Activated T-cell treated with anti-CD3 and anti-CD28 coated beads, Interleukin-2, amount 50 U/mL, for 1 hour (primary cell): ENCODE measurements around the gene DHFR.

Experiments
- DNase-seq: peaks from one replicate; pipeline ENCODE4 v3.0.0-alpha.2; 2020

Gene DHFR

GRCh38 chr5:80653502-80653901 lies 1.3 kb downstream of the DHFR start:
- no peak for DNase-seq

- DNase-seq = no peak
Measured at GRCh38 chr5:80646926-80647325, 7.9 kb downstream of the DHFR start.

GRCh38 chr5:80644900-80645299 lies 9.9 kb downstream of the DHFR start:
- no peak for DNase-seq

- no peak for DNase-seq
Measured at GRCh38 chr5:80641353-80641752, 13.4 kb downstream of the DHFR start.

GRCh38 chr5:80634193-80634592 lies 20.6 kb downstream of the DHFR start:
- no peak for DNase-seq

- no peak for DNase-seq
Measured at GRCh38 chr5:80632700-80633099, 22.1 kb downstream of the DHFR start.

GRCh38 chr5:80631278-80632259 lies 23.2 kb downstream of the DHFR start:
- DNase-seq = no peak

GRCh38 chr5:80629281-80629680 lies 25.5 kb downstream of the DHFR start:
- no peak for DNase-seq

- no peak for DNase-seq
Measured at GRCh38 chr5:80625230-80625629, 29.6 kb downstream of the DHFR start.

GRCh38 chr5:80623999-80624398 lies 30.8 kb downstream of the DHFR start:
- DNase-seq = no peak

GRCh38 chr5:80622756-80623155 lies 32.0 kb downstream of the DHFR start:
- no peak for DNase-seq

- no peak for DNase-seq
Measured at GRCh38 chr5:80620211-80620610, 34.6 kb downstream of the DHFR start.

- no peak for DNase-seq
Measured at GRCh38 chr5:80619086-80619485, 35.7 kb downstream of the DHFR start.

- DNase-seq = no peak
Measured at GRCh38 chr5:80618438-80618837, 36.3 kb downstream of the DHFR start.

GRCh38 chr5:80615266-80615914 lies 39.4 kb downstream of the DHFR start:
- no peak for DNase-seq

- no peak for DNase-seq
Measured at GRCh38 chr5:80609692-80610091, 45.1 kb downstream of the DHFR start.

GRCh38 chr5:80608731-80609130 lies 46.1 kb downstream of the DHFR start:
- DNase-seq = no peak

- no peak for DNase-seq
Measured at GRCh38 chr5:80607832-80608231, 47.0 kb downstream of the DHFR start.

- no peak for DNase-seq
Measured at GRCh38 chr5:80607343-80607742, 47.4 kb downstream of the DHFR start.

- no peak for DNase-seq
Measured at GRCh38 chr5:80600943-80601693, 53.7 kb downstream of the DHFR start.

- no peak for DNase-seq
Measured at GRCh38 chr5:80597500-80597899, 57.3 kb downstream of the DHFR start.

- no peak for DNase-seq
Measured at GRCh38 chr5:80594810-80595209, 60.0 kb downstream of the DHFR start.

- DNase-seq = no peak
Measured at GRCh38 chr5:80592761-80593160, 62.0 kb downstream of the DHFR start.

- DNase-seq = no peak
Measured at GRCh38 chr5:80592105-80592504, 62.7 kb downstream of the DHFR start.
